Uterus (tissue), 4 donors: ENCODE results near the gene OR2T33. TPM values are rescaled to one million over a fixed set of nuclear protein-coding genes. Genes with fewer than 3 reads are reported as not detected.
"Not testable (repeated sequence)": the region's sequence is repeated elsewhere in the genome, so short reads cannot be mapped to it uniquely, and the experiment has no call there.

Experiments used
- DNase-seq, 2 donors: peaks; one replicate each; pipeline ENCODE4 v3.0.0-alpha.2; 2019 to 2020
- H3K27ac ChIP-seq, 2 donors: fragments of 200-600 bp; sonication (generic); 1 replicate in 1 of 2; 2 replicates in 1 of 2; pipeline ENCODE4 v1.5.1; 2016 to 2018
- H3K27me3 ChIP-seq, 2 donors: fragments of 200-600 bp; sonication (generic); one replicate each; pipeline ENCODE4 v1.5.1; 2018 to 2019; ENCODE audit warnings: control low read depth in 1 of 2
- H3K36me3 ChIP-seq, 2 donors: fragments of 200-600 bp; sonication (generic); one replicate each; pipeline ENCODE4 v1.5.1; 2019; ENCODE audit warnings: control low read depth in 1 of 2
- H3K4me1 ChIP-seq, 2 donors: fragments of 200-600 bp; sonication (generic); one replicate each; pipeline ENCODE4 v1.5.1; 2018 to 2019; ENCODE audit warnings: control low read depth in 1 of 2
- H3K4me3 ChIP-seq, 2 donors: fragments of 200-600 bp; sonication (generic); 1 replicate in 1 of 2; 2 replicates in 1 of 2; pipeline ENCODE4 v1.5.1; 2018 to 2019; ENCODE audit warnings: mild to moderate bottlenecking in 1 of 2
- H3K9me3 ChIP-seq, 2 donors: fragments of 200-600 bp; sonication (generic); one replicate each; pipeline ENCODE4 v1.5.1; 2019; ENCODE audit warnings: control low read depth in 1 of 2
- CTCF ChIP-seq, 4 experiments: fragments of 200-600 bp in 2 of 4; fragments of 450-650 bp in 2 of 4; sonication (generic) in 2 of 4; IDR thresholded peaks; one replicate each; pipeline ENCODE4 v1.5.1; 2016 to 2019; ENCODE audit warnings: antibody characterized with exemption in 4 of 4, mild to moderate bottlenecking in 2 of 4, moderate library complexity in 1 of 4
- POLR2A ChIP-seq, 2 donors: fragments of 450-650 bp; IDR thresholded peaks; one replicate each; pipeline ENCODE4 v1.6.1; 2016; ENCODE audit warnings: antibody characterized with exemption in 2 of 2, mild to moderate bottlenecking in 1 of 2, moderate library complexity in 1 of 2
- intact Hi-C: fragments of 100-400 bp; cut with DNase I; formaldehyde crosslinking; loops from one replicate; pipeline ENCODE4 v1.15.1; 2023; ENCODE audit warnings: low total_unique reads
- total RNA-seq, 4 donors: library from RNA; depleted of rRNA in 3 of 4; stranded (reverse); fragments of >200 nt in 3 of 4; gene quantifications; one replicate each; pipeline versions ENCODE4 v1.1.0 to v1.2.4, GENCODE V29; 2014 to 2023
- donor health status: DM: yes; HTN: yes; CAD: no.

Gene OR2T33
- not detected for total RNA-seq

GRCh38 chr1:248277876-248278275 is at the start of gene OR2T33:
OR2T33 (minus strand) TSS chr1:248277976; CDS start chr1:248273814, 4,162 bp downstream.
- no peaks in the 10 kb centered on the region for H3K4me1 ChIP-seq
- TF ChIP-seq CTCF (IDR thresholded peaks at IDR 0.05) = no peak
- no peaks in the 10 kb centered on the region for H3K36me3 ChIP-seq
- no peak within 1 kb of the TSS for H3K4me3 ChIP-seq
- no peak for DNase-seq
- intact Hi-C loops = no loop called here
- no peaks in the 10 kb centered on the region for H3K9me3 ChIP-seq
- no peaks in the 10 kb centered on the region for H3K27me3 ChIP-seq
- H3K27ac ChIP-seq = no peak within 1 kb of the TSS

GRCh38 chr1:248324468-248324867 is 46.7 kb upstream of the OR2T33 start, which contains the start of gene OR2M7:
OR2M7 (minus strand) TSS chr1:248324568; CDS start chr1:248324568, 0 bp downstream.
- Histone ChIP-seq H3K36me3 (no peaks in the 10 kb centered on the region), H3K27ac (no peak within 1 kb of the TSS), H3K9me3 (no peaks in the 10 kb centered on the region), H3K27me3 (no peaks in the 10 kb centered on the region), H3K4me1 (no peaks in the 10 kb centered on the region), H3K4me3 (no peak within 1 kb of the TSS)
- TF ChIP-seq CTCF (IDR thresholded peaks at IDR 0.05) (no peak), POLR2A (IDR thresholded peaks at IDR 0.05) (no peak)
- intact Hi-C loops = no loop called here
- no peak for DNase-seq

- Histone ChIP-seq H3K27me3 (no peaks in the 10 kb centered on the region), H3K9me3 (no peaks in the 10 kb centered on the region), H3K4me3 (no peak overlapping the region), H3K4me1 (no peaks in the 10 kb centered on the region), H3K36me3 (no peaks in the 10 kb centered on the region), H3K27ac (no peak overlapping the region)
- no peak for DNase-seq
- intact Hi-C loops = no loop called here
- no peak for TF ChIP-seq POLR2A (IDR thresholded peaks at IDR 0.05)
- TF ChIP-seq CTCF (IDR thresholded peaks at IDR 0.05) = no peak
These were observed 39.0 kb upstream of the OR2T33 start for GRCh38 chr1:248316796-248317195.

- H3K27ac ChIP-seq, H3K4me1 ChIP-seq, H3K27me3 ChIP-seq, intact Hi-C loops, H3K36me3 ChIP-seq, H3K4me3 ChIP-seq, DNase-seq, H3K9me3 ChIP-seq: not testable (repeated sequence)
These were observed 29.0 kb upstream of the OR2T33 start for GRCh38 chr1:248306740-248307139.

- Histone ChIP-seq H3K27me3 (no peaks in the 10 kb centered on the region), H3K4me1 (no peaks in the 10 kb centered on the region), H3K36me3 (no peaks in the 10 kb centered on the region), H3K27ac (no peak overlapping the region), H3K9me3 (no peaks in the 10 kb centered on the region), H3K4me3 (no peak overlapping the region)
- intact Hi-C loops = no loop called here
- no peak for DNase-seq
- TF ChIP-seq POLR2A (IDR thresholded peaks at IDR 0.05) (no peak), CTCF (IDR thresholded peaks at IDR 0.05) (no peak)
These were observed 28.3 kb upstream of the OR2T33 start for GRCh38 chr1:248306103-248306502.

- H3K27ac ChIP-seq, intact Hi-C loops, H3K4me1 ChIP-seq, H3K27me3 ChIP-seq, H3K4me3 ChIP-seq, H3K9me3 ChIP-seq, DNase-seq, H3K36me3 ChIP-seq: not testable (repeated sequence)
These were observed 27.9 kb upstream of the OR2T33 start for GRCh38 chr1:248305672-248306071.
